Large intestine (tissue), 3 donors: ENCODE results near the gene CIB2. TPM values are rescaled to one million over a fixed set of nuclear protein-coding genes. Genes with fewer than 3 reads are reported as not detected.

Source experiments
- DNase-seq, 2 donors: peaks; one replicate each; pipeline versions ENCODE4 v3.0.0 to v3.0.0-alpha.2; 2013
- H3K27ac ChIP-seq: one replicate; pipeline ENCODE4 v1.5.1; 2013; ENCODE audit warnings: low read length
- H3K27me3 ChIP-seq: 2 replicates; pipeline ENCODE4 v1.6.1; 2013; ENCODE audit warnings: low read length; ENCODE audit not compliant: control insufficient read depth, insufficient read depth
- H3K36me3 ChIP-seq: 2 replicates; pipeline ENCODE4 v1.6.1; 2013; ENCODE audit warnings: low read length; ENCODE audit not compliant: control insufficient read depth, insufficient read depth
- H3K4me1 ChIP-seq: one replicate; pipeline ENCODE4 v1.6.1; 2013; ENCODE audit warnings: low read length; ENCODE audit not compliant: control insufficient read depth, insufficient read depth
- H3K4me3 ChIP-seq: one replicate; pipeline ENCODE4 v1.5.1; 2013; ENCODE audit warnings: low read length
- H3K9me3 ChIP-seq: one replicate; pipeline ENCODE4 v1.6.1; 2013; ENCODE audit warnings: mild to moderate bottlenecking, low read depth, low read length, moderate library complexity; ENCODE audit not compliant: control insufficient read depth
- WGBS: methylation state at CpG from one replicate; pipeline ENCODE4 v1.1.5; 2013; ENCODE audit warnings: low lambda C conversion rate; ENCODE audit not compliant: insufficient coverage; 5-methylcytosine and 5-hydroxymethylcytosine counted together
- polyA plus RNA-seq: library from polyadenylated mRNA; unstranded; fragments of 120-200 nt; gene quantifications from one replicate; pipeline ENCODE4 v1.2.1, GENCODE V29; 2013

CIB2 gene
- polyA plus RNA-seq, 1 donor = 151 TPM

DNA sequence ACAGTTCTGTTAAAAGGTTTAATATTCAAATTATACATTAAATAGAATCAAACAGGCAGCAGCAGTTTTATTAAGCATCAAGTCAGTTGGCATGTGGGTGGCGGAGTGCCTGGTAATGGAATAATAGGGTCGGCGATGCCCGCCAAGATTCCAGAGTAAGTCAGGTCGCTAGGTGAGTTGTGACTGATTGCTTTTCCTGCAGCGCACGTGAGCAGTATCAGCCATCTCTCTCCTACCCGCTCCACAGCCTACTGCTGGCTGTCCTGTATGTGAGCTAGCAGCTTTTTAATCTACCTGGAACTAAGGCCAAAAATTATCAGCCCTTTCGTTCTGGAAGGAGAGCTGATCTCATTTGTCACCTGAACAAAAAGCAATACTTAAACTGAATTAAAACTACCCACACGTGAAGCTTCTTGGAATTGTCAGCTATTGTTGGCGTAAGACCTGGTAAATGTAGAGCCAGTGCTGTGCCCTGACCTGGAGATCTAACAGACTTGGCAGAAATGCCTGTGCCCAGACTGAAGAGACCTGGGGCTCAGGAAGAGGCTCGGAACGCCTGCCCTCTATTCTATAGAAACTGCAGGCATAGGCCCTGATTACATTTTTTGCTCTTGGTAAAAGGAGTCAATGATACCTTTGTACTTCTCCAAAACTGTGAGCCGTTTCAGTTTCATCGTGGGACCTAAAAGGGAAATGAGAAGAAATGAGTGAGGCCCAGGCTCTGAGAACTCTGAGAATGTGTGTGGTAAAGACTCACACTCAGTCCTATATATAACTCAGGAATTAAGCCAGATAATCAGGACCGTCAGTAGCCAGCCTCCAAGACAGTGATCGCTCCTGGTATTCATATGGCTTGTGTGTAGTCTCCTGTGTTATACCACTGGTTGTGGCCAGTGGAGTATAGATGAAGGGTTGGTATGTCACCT is 39.9 kb upstream of the CIB2 start:
- no CpG with 5 or more reads among the region's 17 CpGs for WGBS
- Histone ChIP-seq H3K4me3 (no peak overlapping the region), H3K36me3 (peaks cover 61% of the 10 kb centered on the region), H3K9me3 (peaks cover 2% of the 10 kb centered on the region), H3K27ac (no peak overlapping the region), H3K4me1 (no peaks in the 10 kb centered on the region), H3K27me3 (no peaks in the 10 kb centered on the region)
- no peak for DNase-seq

GRCh38 chr15:78168608-78169007 is 37.4 kb upstream of the CIB2 start:
- Histone ChIP-seq H3K9me3 (peaks cover 2% of the 10 kb centered on the region), H3K27ac (no peak overlapping the region), H3K36me3 (peaks cover 81% of the 10 kb centered on the region), H3K4me1 (no peaks in the 10 kb centered on the region), H3K4me3 (no peak overlapping the region), H3K27me3 (no peaks in the 10 kb centered on the region)
- 100% methylated on average over 2 of the region's 5 CpGs for WGBS
- DNase-seq = no peak

DNA sequence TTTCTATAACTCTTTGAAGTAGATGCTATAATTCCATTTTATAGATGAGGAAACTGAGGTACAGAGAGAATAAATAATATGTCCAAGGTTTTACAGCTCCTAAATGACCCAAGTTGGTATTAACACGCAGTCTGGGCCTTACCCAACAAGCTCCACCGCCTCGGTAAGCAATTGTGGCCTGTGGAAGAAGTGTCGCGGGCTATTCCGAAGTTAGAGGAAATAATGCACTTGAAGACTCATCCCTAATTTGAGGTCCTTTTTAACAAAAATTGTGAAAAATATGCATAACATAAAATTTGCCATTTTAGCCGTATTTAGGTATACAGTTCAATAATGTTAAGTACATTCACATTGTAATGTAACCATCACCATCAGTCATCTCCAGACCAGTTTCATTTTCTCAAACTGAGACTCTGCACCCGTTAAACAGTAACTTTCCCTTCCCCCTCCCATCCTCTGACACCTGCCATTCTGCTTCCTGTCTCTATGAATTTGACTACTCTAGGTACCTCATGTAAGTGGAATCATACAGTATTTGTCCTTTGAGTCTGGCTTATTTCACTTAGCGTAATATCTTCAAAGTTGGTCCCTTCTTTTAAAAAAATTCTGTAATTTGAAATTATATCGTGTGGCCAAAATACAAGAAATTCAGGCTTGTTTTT is 36.1 kb upstream of the CIB2 start:
- peaks cover 2% of the 10 kb centered on the region for H3K9me3 ChIP-seq
- no peaks in the 10 kb centered on the region for H3K27me3 ChIP-seq
- no peak overlapping the region for H3K27ac ChIP-seq
- H3K36me3 ChIP-seq = peaks cover 86% of the 10 kb centered on the region
- peak in 1 of 2 donors; percentile 37 for DNase-seq
- H3K4me1 ChIP-seq = no peaks in the 10 kb centered on the region
- 100% methylated on average over 5 of the region's 10 CpGs for WGBS
- no peak overlapping the region for H3K4me3 ChIP-seq

DNA sequence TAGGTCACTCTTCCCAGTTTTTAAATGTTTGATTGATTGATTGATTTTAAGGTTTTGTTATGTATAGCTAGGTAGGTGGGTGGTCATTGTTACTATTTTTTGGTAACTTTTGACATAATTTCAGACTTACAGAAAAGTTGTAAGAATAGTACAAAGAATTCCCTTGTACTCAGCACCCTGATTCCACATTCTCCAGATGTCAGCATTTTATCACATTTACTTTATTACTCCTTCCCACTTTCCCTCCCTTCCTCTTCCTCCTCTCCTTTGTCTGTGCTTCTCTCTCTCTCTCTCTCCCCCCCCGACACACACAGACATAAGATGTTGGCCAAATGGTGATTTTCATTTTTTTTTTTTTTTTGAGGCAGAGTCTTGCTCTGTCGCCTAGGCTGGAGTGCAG is 32.8 kb upstream of the CIB2 start:
- H3K36me3 ChIP-seq = peaks cover 80% of the 10 kb centered on the region
- no peaks in the 10 kb centered on the region for H3K27me3 ChIP-seq
- no peaks in the 10 kb centered on the region for H3K9me3 ChIP-seq
- no peak overlapping the region for H3K4me3 ChIP-seq
- no CpG with 5 or more reads among the region's 2 CpGs for WGBS
- DNase-seq = no peak
- H3K27ac ChIP-seq = no peak overlapping the region
- H3K4me1 ChIP-seq = no peaks in the 10 kb centered on the region

DNA sequence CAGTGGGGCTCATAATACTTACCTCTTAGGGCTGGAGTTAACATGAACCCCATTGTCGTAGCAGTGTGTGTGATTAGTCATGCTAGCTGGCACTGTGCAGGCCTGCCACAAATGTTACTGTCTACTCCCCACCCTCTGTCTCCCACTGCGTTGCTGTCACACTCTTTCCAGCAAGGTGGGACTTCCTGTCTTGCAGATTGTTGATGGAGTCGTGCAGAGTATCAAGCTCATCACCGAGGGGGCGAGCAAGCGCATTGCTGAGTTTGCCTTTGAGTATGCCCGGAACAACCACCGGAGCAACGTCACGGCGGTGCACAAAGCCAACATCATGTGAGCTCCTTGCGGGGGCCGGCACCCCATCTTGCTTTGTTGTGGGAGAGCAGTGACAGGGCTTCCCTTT is 30.8 kb upstream of the CIB2 start:
- H3K4me1 ChIP-seq = no peaks in the 10 kb centered on the region
- no peak overlapping the region for H3K27ac ChIP-seq
- no peaks in the 10 kb centered on the region for H3K27me3 ChIP-seq
- WGBS = no CpG with 5 or more reads among the region's 13 CpGs
- no peak overlapping the region for H3K4me3 ChIP-seq
- H3K36me3 ChIP-seq = peaks cover 75% of the 10 kb centered on the region
- H3K9me3 ChIP-seq = no peaks in the 10 kb centered on the region
- DNase-seq = no peak

DNA sequence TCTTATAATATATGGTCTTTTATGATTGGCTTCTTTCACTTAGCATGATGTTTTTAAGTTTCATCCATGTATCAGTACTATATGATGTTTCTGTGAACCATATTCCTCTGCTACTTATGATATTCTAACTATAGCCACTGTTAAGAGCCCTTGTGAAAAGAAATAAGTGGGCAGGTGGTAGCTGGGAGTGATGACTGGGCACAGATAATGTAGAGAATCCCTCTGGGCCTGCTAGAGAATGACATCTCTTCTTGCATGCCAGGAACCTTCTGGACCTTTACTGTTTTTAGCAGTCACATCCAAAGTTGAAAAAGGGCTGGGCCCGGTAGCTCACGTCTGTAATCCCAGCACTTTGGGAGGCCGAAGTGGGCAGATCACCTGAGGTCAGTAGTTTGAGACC is 28.1 kb upstream of the CIB2 start:
- WGBS = no CpG with 5 or more reads among the region's 3 CpGs
- H3K36me3 ChIP-seq = peaks cover 65% of the 10 kb centered on the region

DNA sequence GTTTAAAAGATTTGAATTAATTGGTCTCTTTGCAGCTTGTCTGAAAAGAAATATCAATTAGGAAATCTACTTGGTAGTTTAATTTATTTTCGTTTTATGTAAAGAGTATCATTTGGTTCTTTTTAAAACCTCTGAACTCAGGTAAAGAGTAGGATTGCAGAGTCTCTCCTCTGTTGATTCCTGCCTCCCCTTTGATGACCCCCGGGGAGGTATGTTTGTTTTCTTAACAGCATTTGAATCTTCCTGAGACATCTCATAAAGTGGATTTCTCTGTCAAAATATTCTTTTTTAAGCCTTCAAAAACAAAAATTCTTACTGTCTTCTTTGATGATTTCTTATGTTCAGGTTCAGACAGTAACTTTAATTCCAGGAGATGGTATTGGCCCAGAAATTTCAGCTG is 26.0 kb upstream of the CIB2 start:
- 17% methylated on average over 1 of the region's 2 CpGs for WGBS
- no peaks in the 10 kb centered on the region for H3K9me3 ChIP-seq
- H3K4me1 ChIP-seq = no peaks in the 10 kb centered on the region
- H3K36me3 ChIP-seq = peaks cover 54% of the 10 kb centered on the region
- no peak overlapping the region for H3K27ac ChIP-seq
- no peak overlapping the region for H3K4me3 ChIP-seq
- no peak for DNase-seq
- no peaks in the 10 kb centered on the region for H3K27me3 ChIP-seq

More for the DNA sequence above, 28.1 kb upstream of the CIB2 start:
- no peak for DNase-seq
- no peaks in the 10 kb centered on the region for H3K4me1 ChIP-seq
- no peaks in the 10 kb centered on the region for H3K9me3 ChIP-seq
- no peaks in the 10 kb centered on the region for H3K27me3 ChIP-seq
- H3K4me3 ChIP-seq = no peak overlapping the region
- no peak overlapping the region for H3K27ac ChIP-seq

DNA sequence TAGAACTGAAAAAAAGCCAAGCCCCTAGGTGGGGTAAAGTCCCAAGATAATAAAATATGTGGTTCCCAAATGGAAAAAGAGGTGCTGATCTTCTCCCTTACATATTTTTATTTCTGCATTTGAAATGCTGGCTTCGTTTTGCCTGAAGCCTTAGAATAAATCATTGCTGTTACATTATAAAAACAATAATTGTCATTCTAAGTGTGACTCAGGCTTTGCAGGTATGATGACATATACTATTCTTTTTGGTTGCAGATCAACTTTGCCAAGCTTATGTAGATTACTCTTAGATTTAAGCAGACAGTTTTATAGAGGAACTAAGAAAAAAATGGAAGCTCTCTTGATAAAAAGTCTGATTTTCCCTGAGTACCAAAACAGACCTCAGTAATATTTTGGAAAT is 25.4 kb upstream of the CIB2 start:
- 100% methylated on average over 1 of the region's 1 CpG for WGBS
- no peak for DNase-seq
- peaks cover 49% of the 10 kb centered on the region for H3K36me3 ChIP-seq
- H3K4me1 ChIP-seq = no peaks in the 10 kb centered on the region
- H3K27ac ChIP-seq = no peak overlapping the region
- H3K4me3 ChIP-seq = no peak overlapping the region
- H3K9me3 ChIP-seq = no peaks in the 10 kb centered on the region
- H3K27me3 ChIP-seq = no peaks in the 10 kb centered on the region

- H3K4me3 ChIP-seq = no peak overlapping the region
- peaks cover 41% of the 10 kb centered on the region for H3K36me3 ChIP-seq
- no peaks in the 10 kb centered on the region for H3K9me3 ChIP-seq
- DNase-seq = no peak
- no peak overlapping the region for H3K27ac ChIP-seq
- H3K27me3 ChIP-seq = no peaks in the 10 kb centered on the region
- H3K4me1 ChIP-seq = no peaks in the 10 kb centered on the region
- 100% methylated on average over 1 of the region's 4 CpGs for WGBS
Observed at GRCh38 chr15:78155355-78155939, 24.2 kb upstream of the CIB2 start.

DNA sequence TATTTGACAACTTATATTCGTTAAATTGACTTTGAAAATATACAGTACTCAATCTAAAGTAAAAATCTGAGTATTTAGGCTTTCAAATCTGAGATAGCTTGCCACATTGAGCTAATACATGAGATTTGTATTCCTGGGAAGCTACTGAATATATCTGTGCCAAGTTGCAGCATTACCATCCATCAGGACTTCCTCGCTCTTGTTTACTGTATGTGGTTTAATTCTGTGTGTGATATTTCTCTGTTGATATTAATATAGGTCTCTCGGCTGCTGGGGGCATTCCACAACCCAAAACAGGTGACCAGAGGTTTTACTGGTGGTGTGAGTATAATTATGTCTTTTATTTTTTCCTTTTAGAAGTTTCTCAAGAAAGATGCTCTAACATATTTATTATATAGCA is 23.7 kb upstream of the CIB2 start:
- no peak for DNase-seq
- Histone ChIP-seq H3K36me3 (peaks cover 39% of the 10 kb centered on the region), H3K27me3 (no peaks in the 10 kb centered on the region), H3K4me3 (no peak overlapping the region), H3K27ac (no peak overlapping the region), H3K4me1 (peaks cover 2% of the 10 kb centered on the region), H3K9me3 (no peaks in the 10 kb centered on the region)
- WGBS = 100% methylated on average over 1 of the region's 3 CpGs
